ENCODE measurements around the gene LCN2.

Gene LCN2

GRCh38 chr9:128201441-128202369, 52.5 kb downstream of the LCN2 start:
- no peak for TF ChIP-seq CTCF (IDR thresholded peaks at IDR 0.05; ENCODE audit: borderline replicate concordance, insufficient read depth, low read depth, low read length)
- no peak overlapping the region for H3K4me3 ChIP-seq (ENCODE audit: low read depth, low read length)

- no peak overlapping the region for H3K4me3 ChIP-seq (ENCODE audit: low read depth, low read length)
- no peak for TF ChIP-seq CTCF (IDR thresholded peaks at IDR 0.05; ENCODE audit: borderline replicate concordance, insufficient read depth, low read depth, low read length)
These were observed 53.4 kb downstream of the LCN2 start for GRCh38 chr9:128202648-128203023.
